ENCODE data around the gene TCF19.

GRCh38 chr6:31193206-31193605 lies 34.8 kb downstream of the TCF19 start:
- TF ChIP-seq, protein P1, sequence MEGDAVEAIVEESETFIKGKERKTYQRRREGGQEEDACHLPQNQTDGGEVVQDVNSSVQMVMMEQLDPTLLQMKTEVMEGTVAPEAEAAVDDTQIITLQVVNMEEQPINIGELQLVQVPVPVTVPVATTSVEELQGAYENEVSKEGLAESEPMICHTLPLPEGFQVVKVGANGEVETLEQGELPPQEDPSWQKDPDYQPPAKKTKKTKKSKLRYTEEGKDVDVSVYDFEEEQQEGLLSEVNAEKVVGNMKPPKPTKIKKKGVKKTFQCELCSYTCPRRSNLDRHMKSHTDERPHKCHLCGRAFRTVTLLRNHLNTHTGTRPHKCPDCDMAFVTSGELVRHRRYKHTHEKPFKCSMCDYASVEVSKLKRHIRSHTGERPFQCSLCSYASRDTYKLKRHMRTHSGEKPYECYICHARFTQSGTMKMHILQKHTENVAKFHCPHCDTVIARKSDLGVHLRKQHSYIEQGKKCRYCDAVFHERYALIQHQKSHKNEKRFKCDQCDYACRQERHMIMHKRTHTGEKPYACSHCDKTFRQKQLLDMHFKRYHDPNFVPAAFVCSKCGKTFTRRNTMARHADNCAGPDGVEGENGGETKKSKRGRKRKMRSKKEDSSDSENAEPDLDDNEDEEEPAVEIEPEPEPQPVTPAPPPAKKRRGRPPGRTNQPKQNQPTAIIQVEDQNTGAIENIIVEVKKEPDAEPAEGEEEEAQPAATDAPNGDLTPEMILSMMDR (conservative IDR thresholded peaks at IDR 0.05; ENCODE audit: low read length), result no peak
- TF ChIP-seq EZH2phosphoT487 (IDR thresholded peaks at IDR 0.05; ENCODE audit: borderline replicate concordance, low read depth, low read length), result no peak

Data from OCI-LY7 (cell line).